GM18868 (cell line): ENCODE data around the gene VWA2.

Experiments used
- ATAC-seq: cut with Tn5 transposase; IDR thresholded peaks from one replicate; pipeline ENCODE4 v1.9.1; 2021; ENCODE audit warnings: mild to moderate bottlenecking, moderate library complexity; ENCODE audit not compliant: unreplicated experiment

Gene VWA2

GRCh38 chr10:114340816-114341215 lies 101.8 kb downstream of the VWA2 start:
- no peak for ATAC-seq
